AG09309 (cell line): Measurements from ENCODE around the gene GNG12.

Source experiments
- DNase-seq: peaks from one replicate; pipeline ENCODE4 v3.0.0-alpha.2; 2010; ENCODE audit warnings: low read depth
- H3K4me3 ChIP-seq: 2 replicates; pipeline ENCODE4 v1.5.1; 2011; ENCODE audit warnings: mild to moderate bottlenecking, low read depth, low read length, moderate library complexity; ENCODE audit not compliant: control insufficient read depth
- TF ChIP-seq, protein P1 (sequence below): IDR thresholded peaks from 2 replicates; pipeline ENCODE4 v1.5.1; 2011; ENCODE audit warnings: mild to moderate bottlenecking, low read depth, low read length, inconsistent platforms; ENCODE audit not compliant: insufficient read depth, control insufficient read depth; ENCODE audit errors: missing control alignments

GNG12 gene

DNA sequence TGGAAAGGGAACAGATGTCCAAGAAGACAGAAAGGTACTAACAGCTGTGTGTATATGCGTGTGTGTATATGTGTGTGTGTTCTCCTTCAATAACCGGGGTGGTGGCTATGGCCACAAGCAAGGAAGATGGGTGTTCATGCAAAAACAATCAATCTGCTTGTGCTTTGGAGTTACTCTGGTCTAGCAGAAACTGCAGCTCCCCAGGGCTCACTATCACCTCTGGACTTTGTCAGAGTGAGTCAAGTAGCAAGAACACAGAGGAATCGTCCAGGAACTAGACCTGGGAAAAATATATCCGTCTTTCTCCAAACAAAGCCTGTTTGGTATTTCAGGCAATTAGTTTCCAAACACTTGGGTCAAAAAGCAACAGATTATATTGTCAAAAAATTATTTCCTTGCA, 68.6 kb downstream of the GNG12 start:
- TF ChIP-seq, protein P1, sequence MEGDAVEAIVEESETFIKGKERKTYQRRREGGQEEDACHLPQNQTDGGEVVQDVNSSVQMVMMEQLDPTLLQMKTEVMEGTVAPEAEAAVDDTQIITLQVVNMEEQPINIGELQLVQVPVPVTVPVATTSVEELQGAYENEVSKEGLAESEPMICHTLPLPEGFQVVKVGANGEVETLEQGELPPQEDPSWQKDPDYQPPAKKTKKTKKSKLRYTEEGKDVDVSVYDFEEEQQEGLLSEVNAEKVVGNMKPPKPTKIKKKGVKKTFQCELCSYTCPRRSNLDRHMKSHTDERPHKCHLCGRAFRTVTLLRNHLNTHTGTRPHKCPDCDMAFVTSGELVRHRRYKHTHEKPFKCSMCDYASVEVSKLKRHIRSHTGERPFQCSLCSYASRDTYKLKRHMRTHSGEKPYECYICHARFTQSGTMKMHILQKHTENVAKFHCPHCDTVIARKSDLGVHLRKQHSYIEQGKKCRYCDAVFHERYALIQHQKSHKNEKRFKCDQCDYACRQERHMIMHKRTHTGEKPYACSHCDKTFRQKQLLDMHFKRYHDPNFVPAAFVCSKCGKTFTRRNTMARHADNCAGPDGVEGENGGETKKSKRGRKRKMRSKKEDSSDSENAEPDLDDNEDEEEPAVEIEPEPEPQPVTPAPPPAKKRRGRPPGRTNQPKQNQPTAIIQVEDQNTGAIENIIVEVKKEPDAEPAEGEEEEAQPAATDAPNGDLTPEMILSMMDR = no peak
- no peak overlapping the region for H3K4me3 ChIP-seq
- no peak for DNase-seq

DNA sequence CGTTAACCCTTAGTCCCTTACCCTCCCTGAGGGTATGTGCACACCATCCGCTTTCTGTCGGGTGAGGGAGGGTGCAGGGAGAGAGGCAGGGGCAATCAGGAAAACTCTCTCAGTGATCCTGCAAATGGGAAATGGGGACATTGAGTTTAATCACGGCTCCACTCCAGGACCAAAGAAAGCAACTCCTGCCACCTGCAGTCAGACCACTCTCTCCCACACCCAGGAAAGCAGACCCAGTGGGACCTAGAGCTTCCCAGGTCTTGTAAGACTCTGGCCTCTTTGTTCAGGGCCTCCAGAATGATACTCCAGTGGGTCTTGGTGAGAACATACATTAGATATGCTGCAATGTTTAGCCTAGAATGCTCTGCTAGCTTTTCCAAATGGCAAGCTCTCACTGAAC, 71.5 kb downstream of the GNG12 start:
- TF ChIP-seq, protein P1 = no peak
- H3K4me3 ChIP-seq = no peak overlapping the region
- no peak for DNase-seq

DNA sequence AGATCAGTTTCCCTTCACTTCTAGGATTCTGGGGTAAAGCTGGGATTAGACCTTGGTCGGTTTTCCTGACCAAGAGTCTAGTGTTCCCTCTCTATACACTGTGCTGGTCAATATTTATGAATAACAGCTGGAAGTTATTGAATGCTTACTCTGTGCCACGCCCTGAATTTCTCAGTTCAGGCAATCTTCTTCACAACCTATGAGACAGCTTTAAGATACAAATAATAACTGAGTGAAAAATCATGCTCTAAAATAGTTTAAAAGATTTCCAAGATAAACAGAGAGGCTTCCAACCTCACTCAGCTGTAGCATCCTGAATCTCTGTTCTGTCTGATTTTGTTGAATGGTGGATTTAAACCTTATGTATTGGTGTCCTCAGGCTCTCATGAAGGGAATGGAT, 72.2 kb downstream of the GNG12 start:
- no peak for DNase-seq
- TF ChIP-seq, protein P1 = no peak
- H3K4me3 ChIP-seq = no peak overlapping the region

DNA sequence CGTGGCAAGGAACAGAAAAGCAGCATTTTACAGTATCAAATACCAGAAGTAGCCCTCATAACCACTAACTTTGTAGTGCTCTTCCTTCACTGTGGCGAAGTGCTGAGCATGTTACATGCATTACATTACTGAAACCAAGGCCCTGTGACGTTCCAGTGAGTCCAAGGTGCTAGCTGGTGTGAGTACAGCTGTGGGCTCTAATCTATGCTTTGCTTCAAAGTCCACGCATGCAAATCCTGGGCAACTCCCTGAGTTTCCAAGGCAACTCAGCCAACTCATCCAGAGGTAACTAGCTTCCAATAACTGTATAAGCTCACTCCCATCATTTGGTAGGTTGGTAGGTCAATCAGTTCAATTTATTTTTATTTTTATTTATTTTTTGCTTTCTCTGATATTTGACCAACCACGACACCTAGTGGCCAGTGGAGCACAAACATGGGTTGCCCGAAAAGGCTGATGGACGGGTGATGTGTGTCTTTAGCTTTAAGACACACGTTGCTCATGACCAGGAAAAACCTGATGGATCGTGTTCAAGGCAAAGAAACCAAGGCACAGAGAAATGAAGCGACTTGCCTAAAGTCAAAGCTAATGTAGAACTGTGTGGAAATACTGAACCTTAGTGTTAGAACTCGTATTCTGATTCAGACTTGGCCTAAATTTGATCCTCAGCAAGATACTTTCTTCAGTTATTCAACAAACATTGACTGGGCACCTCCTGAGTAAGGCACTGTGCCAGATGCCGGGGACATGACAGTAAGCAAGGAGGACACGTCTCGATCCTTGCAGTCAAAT, 73.0 kb downstream of the GNG12 start:
- no peak for DNase-seq
- TF ChIP-seq, protein P1 = peak; percentile 78
- H3K4me3 ChIP-seq = no peak overlapping the region

DNA sequence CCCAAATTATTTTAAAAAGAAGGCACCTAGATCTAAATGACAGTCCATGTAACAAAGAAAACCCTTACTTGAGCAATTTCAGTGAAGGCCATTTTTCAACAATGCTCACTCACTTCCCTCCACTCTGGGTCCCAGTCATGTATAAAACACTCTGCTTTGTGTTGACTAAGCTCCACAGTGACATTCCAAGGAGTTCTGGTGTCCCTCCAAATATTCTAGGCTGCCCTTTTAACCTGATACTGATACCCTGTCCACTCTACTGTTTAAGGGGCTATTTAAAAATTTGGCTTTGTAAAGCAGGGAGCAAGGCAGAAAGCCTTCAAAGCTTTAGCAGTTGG, 73.6 kb downstream of the GNG12 start:
- no peak for DNase-seq
- no peak overlapping the region for H3K4me3 ChIP-seq
- TF ChIP-seq, protein P1 = no peak

DNA sequence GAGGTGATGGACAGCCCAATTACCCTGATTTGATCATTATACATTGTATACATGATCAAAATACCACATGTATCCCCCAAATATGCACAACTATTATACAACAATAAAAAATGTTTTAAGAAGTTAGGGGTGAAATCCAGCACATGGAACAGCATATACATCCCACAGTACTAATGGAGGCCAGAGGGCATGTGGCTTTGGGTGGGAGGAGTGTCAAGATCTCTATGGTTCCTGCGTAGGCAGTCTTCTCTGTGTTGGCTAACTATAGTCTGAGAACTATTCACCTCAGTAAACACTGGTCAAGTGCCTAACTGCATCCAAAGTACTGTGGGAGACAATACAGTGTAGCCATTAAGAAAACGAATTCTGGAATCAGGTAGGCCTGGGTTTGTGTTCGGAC, 74.2 kb downstream of the GNG12 start:
- TF ChIP-seq, protein P1 = no peak
- no peak for DNase-seq
- H3K4me3 ChIP-seq = no peak overlapping the region

DNA sequence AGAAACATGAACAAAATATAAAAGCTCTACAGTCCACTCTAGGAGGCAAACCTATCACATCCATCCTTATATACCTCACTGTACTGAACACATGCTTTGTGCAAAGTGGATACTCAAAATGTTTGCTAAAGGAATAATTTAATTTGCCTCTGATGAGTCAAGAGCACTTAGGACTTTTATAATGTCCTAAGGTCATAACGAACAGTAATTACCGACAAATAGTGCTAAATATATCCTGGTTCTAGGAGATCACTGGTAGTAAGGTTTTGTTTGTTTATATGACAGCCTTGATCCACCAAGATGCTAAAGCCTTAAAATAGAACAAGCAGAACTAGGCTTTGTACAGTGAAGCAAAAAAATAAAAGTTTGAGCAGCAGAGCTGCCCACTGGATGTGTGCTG, 77.6 kb downstream of the GNG12 start:
- DNase-seq = no peak
- no peak overlapping the region for H3K4me3 ChIP-seq
- TF ChIP-seq, protein P1 = no peak
